Left kidney (tissue), 2 donors: ENCODE measurements around the gene DCUN1D3. TPM values are rescaled to one million over a fixed set of nuclear protein-coding genes. Genes with fewer than 3 reads are reported as not detected.
A peak's percentile ranks its signal among the peaks of the same experiment; 100 is the strongest.
"Not testable (repeated sequence)": the region's sequence is repeated elsewhere in the genome, so short reads cannot be mapped to it uniquely, and the experiment has no call there.

ENCODE experiments used
- DNase-seq: peaks from one replicate; pipeline ENCODE4 v3.0.0-alpha.2; 2013
- polyA plus RNA-seq: library from polyadenylated mRNA; unstranded; fragments of 120-200 nt; gene quantifications from one replicate; pipeline ENCODE4 v1.2.1, GENCODE V29; 2013; ENCODE audit not compliant: insufficient read length

DCUN1D3 gene
- polyA plus RNA-seq, 1 donor, result 11.0 TPM

GRCh38 chr16:20830372-20830771, 69.8 kb downstream of the DCUN1D3 start:
- DNase-seq, result no peak

- no peak for DNase-seq
Observed at GRCh38 chr16:20829536-20829935, 70.6 kb downstream of the DCUN1D3 start.

GRCh38 chr16:20826039-20826566, 74.1 kb downstream of the DCUN1D3 start:
- DNase-seq, result no peak

GRCh38 chr16:20822521-20823325, 77.4 kb downstream of the DCUN1D3 start:
- DNase-seq, result no peak

GRCh38 chr16:20821682-20822081, 78.5 kb downstream of the DCUN1D3 start:
- DNase-seq, result no peak

GRCh38 chr16:20818929-20819585, 81.1 kb downstream of the DCUN1D3 start:
- DNase-seq, result no peak

GRCh38 chr16:20814784-20815183, 85.4 kb downstream of the DCUN1D3 start:
- DNase-seq, result no peak

- DNase-seq, result no peak
Observed at GRCh38 chr16:20812510-20812909, 87.6 kb downstream of the DCUN1D3 start.

- no peak for DNase-seq
Observed at GRCh38 chr16:20811889-20812439, 88.2 kb downstream of the DCUN1D3 start.

GRCh38 chr16:20807862-20808261, 92.3 kb downstream of the DCUN1D3 start:
- no peak for DNase-seq

- peak; percentile 96 for DNase-seq
Observed at GRCh38 chr16:20806168-20807050, 93.7 kb downstream of the DCUN1D3 start, which contains the start of the genes ERI2 and REXO5. ERI2 (minus strand) TSS chr16:20806472; CDS start chr16:20806430, 42 bp downstream. REXO5 (plus strand) TSS chr16:20806527; CDS start chr16:20806954, 427 bp downstream.

- DNase-seq, result not testable (repeated sequence)
Observed at GRCh38 chr16:20805684-20806167, 94.4 kb downstream of the DCUN1D3 start.

Other genes with a start within 250 kb of the DCUN1D3 start
- 2.6 TPM for gene ACSM1, start 202.7 kb downstream of the DCUN1D3 start, polyA plus RNA-seq
- gene THUMPD1, start 158.5 kb downstream of the DCUN1D3 start, polyA plus RNA-seq, result 84.8 TPM
- 136 TPM for gene ACSM3, start 136.3 kb downstream of the DCUN1D3 start, polyA plus RNA-seq
- gene ERI2, start 93.9 kb downstream of the DCUN1D3 start, polyA plus RNA-seq, result 36.5 TPM
- 7.9 TPM for gene REXO5, start 93.8 kb downstream of the DCUN1D3 start, polyA plus RNA-seq
- gene LYRM1, start 413 bp upstream of the DCUN1D3 start, polyA plus RNA-seq, result 51.0 TPM